IMR-90 (cell line): Measurements from ENCODE around the gene RASGRF2. TPM values are rescaled to one million over a fixed set of nuclear protein-coding genes. Genes with fewer than 3 reads are reported as not detected.

Experiments used
- ATAC-seq: fragments of 200-7000 bp; cut with Tn5 transposase; 2 replicates; pipeline ENCODE4 v1.9.1; 2020; ENCODE audit warnings: low read depth, mild to moderate bottlenecking, moderate library complexity
- BruUV-seq: library from RNA; stranded (reverse); fragments of 400-500 nt; replicated peaks from 2 replicates; lab custom pipeline; 2021; lab: Mats Ljungman, UMichigan
- CTCF ChIA-PET: fragments of 300-600 bp; formaldehyde crosslinking; extraction: SDS; loops from one replicate; lab custom pipeline; 2021; ENCODE audit warnings: antibody characterized with exemption; lab: Yijun Ruan, JAX
- POLR2A ChIA-PET: fragments of 300-600 bp; sonication (Branson Sonifier 250); formaldehyde crosslinking; loops from one replicate; lab custom pipeline; 2022; ENCODE audit warnings: antibody characterized with exemption; ENCODE audit not compliant: unreplicated experiment; lab: Charles Lee
- DNase-seq: peaks from one replicate; pipeline ENCODE4 v3.0.0; 2013
- H2AFZ ChIP-seq: replicated peaks from 2 replicates; pipeline ENCODE3; 2013; ENCODE audit warnings: low read length, mild to moderate bottlenecking; ENCODE audit not compliant: poor library complexity
- H2AK5ac ChIP-seq: 2 replicates; pipeline ENCODE4 v1.6.1; 2013; ENCODE audit warnings: low read depth, low read length, inconsistent platforms
- H2AK9ac ChIP-seq: replicated peaks from 2 replicates; pipeline ENCODE3; 2013; ENCODE audit warnings: mild to moderate bottlenecking, low read depth, low read length, moderate library complexity; ENCODE audit not compliant: poor library complexity
- H2BK120ac ChIP-seq: 2 replicates; pipeline ENCODE4 v1.6.1; 2013; ENCODE audit warnings: low read depth, low read length, inconsistent platforms
- H2BK15ac ChIP-seq: 3 replicates; pipeline ENCODE4 v1.6.1; 2013; ENCODE audit warnings: low read depth, low read length, inconsistent platforms
- H2BK20ac ChIP-seq: 2 replicates; pipeline ENCODE4 v1.6.1; 2013; ENCODE audit warnings: low read depth, mild to moderate bottlenecking, inconsistent platforms, low read length, moderate library complexity
- H2BK5ac ChIP-seq: 2 replicates; pipeline ENCODE4 v1.6.1; 2013; ENCODE audit warnings: mild to moderate bottlenecking, low read depth, low read length, inconsistent platforms; ENCODE audit not compliant: poor library complexity, severe bottlenecking
- H3K14ac ChIP-seq: replicated peaks from 2 replicates; pipeline ENCODE4 v1.6.1; 2013; ENCODE audit warnings: low read depth, low read length, inconsistent platforms
- H3K18ac ChIP-seq: 2 replicates; pipeline ENCODE4 v1.6.1; 2013; ENCODE audit warnings: low read depth, low read length, control low read depth
- H3K23ac ChIP-seq: 2 replicates; pipeline ENCODE4 v1.6.1; 2013; ENCODE audit warnings: low read depth, low read length, inconsistent platforms
- H3K27ac ChIP-seq: 2 replicates; pipeline ENCODE4 v1.5.1; 2013; ENCODE audit warnings: mild to moderate bottlenecking, control low read depth, low read length; ENCODE audit not compliant: insufficient read depth
- H3K27me3 ChIP-seq: 2 replicates; pipeline ENCODE4 v1.6.1; 2013; ENCODE audit warnings: low read length; ENCODE audit not compliant: control insufficient read depth, insufficient read depth
- H3K36me3 ChIP-seq: 2 replicates; pipeline ENCODE4 v1.6.1; 2013; ENCODE audit warnings: low read length, mixed read lengths; ENCODE audit not compliant: control insufficient read depth, insufficient read depth
- H3K4ac ChIP-seq: 2 replicates; pipeline ENCODE4 v1.6.1; 2013; ENCODE audit warnings: low read depth, low read length, inconsistent platforms
- H3K4me1 ChIP-seq: 2 replicates; pipeline ENCODE4 v1.6.1; 2013; ENCODE audit warnings: low read length, mixed read lengths; ENCODE audit not compliant: control insufficient read depth, insufficient read depth
- H3K4me2 ChIP-seq: 2 replicates; pipeline ENCODE4 v1.6.1; 2013; ENCODE audit warnings: low read depth, mild to moderate bottlenecking, control low read depth, low read length, moderate library complexity
- H3K4me3 ChIP-seq: 2 replicates; pipeline ENCODE4 v1.5.1; 2013; ENCODE audit warnings: low read depth, mild to moderate bottlenecking, control low read depth, low read length, moderate library complexity; ENCODE audit not compliant: insufficient read depth
- H3K56ac ChIP-seq: 2 replicates; pipeline ENCODE4 v1.6.1; 2013; ENCODE audit warnings: low read length, inconsistent platforms; ENCODE audit not compliant: insufficient read depth; ENCODE audit errors: extremely low read depth
- H3K79me1 ChIP-seq, 2 experiments: 2 replicates each; pipeline ENCODE4 v1.6.1; 2013; ENCODE audit warnings: low read length in 2 of 2, inconsistent platforms in 1 of 2, low read depth in 1 of 2
- H3K9ac ChIP-seq: 2 replicates; pipeline ENCODE4 v1.6.1; 2013; ENCODE audit warnings: low read depth, low read length, control low read depth
- H3K9me1 ChIP-seq: 2 replicates; pipeline ENCODE4 v1.6.1; 2013; ENCODE audit warnings: low read length, inconsistent platforms; ENCODE audit not compliant: insufficient read depth
- H3K9me3 ChIP-seq: 2 replicates; pipeline ENCODE4 v1.6.1; 2013; ENCODE audit warnings: low read length; ENCODE audit not compliant: control insufficient read depth, insufficient read depth
- H4K20me1 ChIP-seq: 2 replicates; pipeline ENCODE4 v1.6.1; 2013; ENCODE audit warnings: low read length, inconsistent platforms; ENCODE audit not compliant: insufficient read depth
- H4K5ac ChIP-seq: 2 replicates; pipeline ENCODE4 v1.6.1; 2013; ENCODE audit warnings: mild to moderate bottlenecking, low read depth, low read length, control low read depth
- H4K8ac ChIP-seq, 2 experiments: 2 replicates each; pipeline ENCODE4 v1.6.1; 2013; ENCODE audit warnings: low read depth in 2 of 2, low read length in 2 of 2, control low read depth in 1 of 2, inconsistent platforms in 1 of 2
- H4K91ac ChIP-seq: 2 replicates; pipeline ENCODE4 v1.6.1; 2013; ENCODE audit warnings: low read depth, low read length, inconsistent platforms; ENCODE audit not compliant: insufficient read depth
- CHD1 ChIP-seq: IDR thresholded peaks from 2 replicates; pipeline ENCODE4 v1.6.1; 2012; ENCODE audit warnings: low read depth, low read length, improper control_type of control experiment
- WGBS, 2 experiments: methylation state at CpG; one replicate each; pipeline versions ENCODE4 v1.1.5 to v1.1.7; 2013; ENCODE audit warnings: missing lambda C conversion rate in 2 of 2; ENCODE audit not compliant: insufficient read length in 1 of 2; ENCODE audit errors: extremely low coverage in 2 of 2; 5-methylcytosine and 5-hydroxymethylcytosine counted together
- dilution Hi-C: fragments of 300-500 bp; cut with HindIII; formaldehyde crosslinking; loops from one replicate; pipeline ENCODE4 v1.14.3; 2018; ENCODE audit warnings: low sequenced_read_pairs; ENCODE audit not compliant: unreplicated experiment
- in situ Hi-C: fragments of 300-500 bp; cut with MboI; formaldehyde crosslinking; loops from 3 replicates; pipeline ENCODE4 v1.14.3; 2019; ENCODE audit warnings: low sequenced_read_pairs, inconsistent platforms, mixed read lengths
- intact Hi-C: fragments of 100-400 bp; cut with micrococcal nuclease; formaldehyde crosslinking; loops from 2 replicates; pipeline ENCODE4 v1.10.0; 2022
- polyA plus RNA-seq, 3 experiments: library from polyadenylated mRNA; depleted of rRNA; stranded (reverse); fragments of >200 nt; gene quantifications; 2 replicates each; pipeline ENCODE4 v1.2.3, GENCODE V29; 2012; ENCODE audit warnings: low replicate concordance in 1 of 3
- total RNA-seq: library from RNA; depleted of rRNA; stranded (reverse); fragments of >200 nt; gene quantifications from 2 replicates; pipeline ENCODE4 v1.2.3, GENCODE V29; 2012
- TF ChIP-seq, protein P1 (sequence below): conservative IDR thresholded peaks from 2 replicates; pipeline ENCODE4 v1.5.1; 2012; ENCODE audit warnings: mild to moderate bottlenecking, low read depth, low read length, improper control_type of control experiment

Gene RASGRF2
- total and polyA plus RNA-seq, 2 of the 4 experiments (the other 2 are of a cell fraction): 2.9 to 5.0 TPM

GRCh38 chr5:80935811-80936385 lies 24.3 kb upstream of the RASGRF2 start:
- intact Hi-C loops (no loop called here), dilution Hi-C loops (no loop called here), in situ Hi-C loops (no loop called here)
- BruUV-seq: no TSS peak
- Histone ChIP-seq H4K91ac (no peak overlapping the region), H3K9me1 (no peaks in the 10 kb centered on the region), H3K4me3 (no peak overlapping the region), H2BK20ac (no peak overlapping the region), H2BK15ac (no peak overlapping the region), H3K27ac (no peak overlapping the region), H4K20me1 (no peaks in the 10 kb centered on the region), H3K9me3 (no peaks in the 10 kb centered on the region), H3K4me2 (no peak overlapping the region), H3K23ac (no peak overlapping the region), H3K14ac (no peak overlapping the region), H4K5ac (no peak overlapping the region), H3K27me3 (no peaks in the 10 kb centered on the region), H2AFZ (no peak overlapping the region), H3K4me1 (peaks cover 2% of the 10 kb centered on the region; the same call in 1 of the 2 replicates), H2BK5ac (no peak overlapping the region), H4K8ac (no peak overlapping the region), H3K18ac (no peak overlapping the region), H2AK5ac (no peak overlapping the region), H2BK120ac (no peak overlapping the region), H3K36me3 (no peaks in the 10 kb centered on the region), H3K4ac (no peak overlapping the region), H3K9ac (no peak overlapping the region), H2AK9ac (no peak overlapping the region), H3K79me1 (no peaks in the 10 kb centered on the region), H3K56ac (no peak overlapping the region)
- 100% methylated on average over 1 of the region's 3 CpGs; no CpG with 5 or more reads in 1 of the 2 experiments for WGBS, 2 experiments
- ChIA-PET CTCF (interaction anchor here (0.6 to 0.8 kb wide), 3 partner anchors 15 to 1223 kb away, joined by 3 to 5 read pairs (median 4); no protein-coding TSS in a partner anchor), POLR2A (no interaction called here)
- ATAC-seq: no peak
- no peak for DNase-seq
- no peak for TF ChIP-seq CHD1
- TF ChIP-seq, protein P1, sequence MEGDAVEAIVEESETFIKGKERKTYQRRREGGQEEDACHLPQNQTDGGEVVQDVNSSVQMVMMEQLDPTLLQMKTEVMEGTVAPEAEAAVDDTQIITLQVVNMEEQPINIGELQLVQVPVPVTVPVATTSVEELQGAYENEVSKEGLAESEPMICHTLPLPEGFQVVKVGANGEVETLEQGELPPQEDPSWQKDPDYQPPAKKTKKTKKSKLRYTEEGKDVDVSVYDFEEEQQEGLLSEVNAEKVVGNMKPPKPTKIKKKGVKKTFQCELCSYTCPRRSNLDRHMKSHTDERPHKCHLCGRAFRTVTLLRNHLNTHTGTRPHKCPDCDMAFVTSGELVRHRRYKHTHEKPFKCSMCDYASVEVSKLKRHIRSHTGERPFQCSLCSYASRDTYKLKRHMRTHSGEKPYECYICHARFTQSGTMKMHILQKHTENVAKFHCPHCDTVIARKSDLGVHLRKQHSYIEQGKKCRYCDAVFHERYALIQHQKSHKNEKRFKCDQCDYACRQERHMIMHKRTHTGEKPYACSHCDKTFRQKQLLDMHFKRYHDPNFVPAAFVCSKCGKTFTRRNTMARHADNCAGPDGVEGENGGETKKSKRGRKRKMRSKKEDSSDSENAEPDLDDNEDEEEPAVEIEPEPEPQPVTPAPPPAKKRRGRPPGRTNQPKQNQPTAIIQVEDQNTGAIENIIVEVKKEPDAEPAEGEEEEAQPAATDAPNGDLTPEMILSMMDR: 0 out of 2 replicates have a peak, but pooled peaks have one; percentile 5
